Activated gamma-delta T cell treated with Interleukin-2 at 50 U/mL for 16 hours (primary cell): ENCODE measurements around the gene ALOXE3.

Experiments used
- DNase-seq: peaks from one replicate; pipeline ENCODE4 v3.0.0-alpha.2; 2020

Gene ALOXE3

DNA sequence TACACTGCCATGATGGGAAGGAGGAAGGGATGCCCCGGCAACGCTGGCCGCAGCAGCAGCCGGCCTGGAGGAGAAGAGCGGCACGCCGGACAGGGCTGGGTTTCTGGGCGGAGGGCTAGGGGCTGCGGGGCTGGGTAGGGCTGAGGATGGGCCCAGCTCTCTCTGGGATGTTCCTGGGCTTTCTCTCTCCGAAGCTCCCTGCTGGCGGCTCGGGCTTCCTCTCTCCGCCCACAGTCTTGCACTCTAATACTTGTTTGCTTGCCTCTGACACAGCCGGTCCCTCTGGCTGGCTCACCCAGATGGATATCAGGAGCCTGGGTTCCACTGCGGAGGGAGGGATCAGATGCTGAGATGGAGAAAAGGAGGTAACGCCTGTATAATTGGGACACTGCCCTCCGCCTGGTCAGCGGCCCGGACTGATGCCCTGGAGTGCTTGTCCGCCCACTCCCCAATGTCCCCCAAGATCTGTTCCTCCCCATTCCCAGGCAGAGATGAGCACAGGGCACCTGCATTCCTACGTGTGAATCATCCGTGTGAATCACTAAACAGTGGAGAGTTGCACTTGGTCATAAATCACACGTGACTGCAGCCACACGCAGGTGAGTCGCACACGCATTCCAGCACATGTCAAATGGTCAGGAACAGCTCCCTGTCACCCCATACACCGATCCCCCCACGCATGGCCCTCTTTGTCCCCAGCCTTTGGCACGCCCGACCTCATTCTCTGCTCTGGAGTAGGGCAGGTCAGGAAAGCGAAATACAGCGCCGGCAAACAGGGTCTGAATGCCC is at the start of gene ALOXE3:
TSS of gene ALOXE3 (minus strand) at position 535 of the 789 bp plus-strand sequence. CDS start at position 11, 524 bp downstream.
- no peak for DNase-seq

DNA sequence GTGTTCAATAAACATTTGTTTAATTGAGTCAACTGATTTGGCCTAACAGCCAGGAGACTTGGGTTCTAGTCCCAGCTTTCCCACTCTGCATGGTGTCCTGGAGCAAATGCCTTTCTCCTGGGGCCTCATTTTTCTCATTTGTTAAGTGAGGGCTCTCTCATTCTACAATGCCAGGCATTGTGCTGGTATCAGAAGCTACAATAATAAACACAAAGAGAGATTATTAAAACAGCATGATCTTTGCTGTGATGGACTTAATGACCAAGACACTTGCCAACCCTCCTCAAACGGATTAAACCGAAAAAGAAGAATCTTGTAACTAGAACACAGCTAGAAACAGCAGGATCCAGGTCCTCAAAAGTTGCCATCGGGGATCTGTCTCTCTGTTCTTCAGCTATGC is 49.2 kb upstream of the ALOXE3 start:
- DNase-seq, result no peak

DNA sequence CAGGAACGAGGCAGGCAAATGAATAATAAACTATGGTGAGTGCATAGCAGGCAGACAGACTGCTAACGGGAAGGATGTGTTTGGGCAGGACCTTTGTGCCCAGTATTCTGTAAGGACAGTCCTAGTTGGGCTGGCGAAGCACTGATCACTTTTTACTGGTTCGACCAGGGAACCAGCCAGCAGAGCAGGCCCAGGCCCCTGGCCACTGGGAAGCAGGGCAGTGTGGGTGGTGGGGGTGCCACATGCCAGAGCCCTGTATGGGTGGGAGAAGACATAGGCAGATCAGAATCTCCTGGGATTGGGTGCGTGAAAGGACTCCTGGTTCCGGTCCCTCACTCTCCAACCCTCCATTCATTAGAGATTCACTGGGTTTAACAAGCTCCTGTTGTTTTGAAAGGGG is 48.4 kb upstream of the ALOXE3 start:
- DNase-seq, result no peak

DNA sequence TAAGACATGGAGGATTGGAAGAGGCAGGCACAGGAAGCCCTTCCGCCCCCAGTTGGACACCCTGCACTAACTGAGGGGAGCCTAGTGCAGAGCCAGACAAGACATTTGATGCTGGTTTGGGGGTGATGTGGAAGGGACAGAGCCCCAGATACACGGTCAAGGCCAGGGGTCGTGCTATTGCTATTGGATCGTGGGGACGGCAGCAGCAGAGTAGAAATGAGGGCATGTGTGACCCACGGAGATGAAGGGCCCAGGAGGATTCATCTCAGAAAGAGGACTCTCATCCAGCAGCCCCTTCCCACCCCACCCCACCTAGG is 46.5 kb upstream of the ALOXE3 start:
- DNase-seq, result no peak

DNA sequence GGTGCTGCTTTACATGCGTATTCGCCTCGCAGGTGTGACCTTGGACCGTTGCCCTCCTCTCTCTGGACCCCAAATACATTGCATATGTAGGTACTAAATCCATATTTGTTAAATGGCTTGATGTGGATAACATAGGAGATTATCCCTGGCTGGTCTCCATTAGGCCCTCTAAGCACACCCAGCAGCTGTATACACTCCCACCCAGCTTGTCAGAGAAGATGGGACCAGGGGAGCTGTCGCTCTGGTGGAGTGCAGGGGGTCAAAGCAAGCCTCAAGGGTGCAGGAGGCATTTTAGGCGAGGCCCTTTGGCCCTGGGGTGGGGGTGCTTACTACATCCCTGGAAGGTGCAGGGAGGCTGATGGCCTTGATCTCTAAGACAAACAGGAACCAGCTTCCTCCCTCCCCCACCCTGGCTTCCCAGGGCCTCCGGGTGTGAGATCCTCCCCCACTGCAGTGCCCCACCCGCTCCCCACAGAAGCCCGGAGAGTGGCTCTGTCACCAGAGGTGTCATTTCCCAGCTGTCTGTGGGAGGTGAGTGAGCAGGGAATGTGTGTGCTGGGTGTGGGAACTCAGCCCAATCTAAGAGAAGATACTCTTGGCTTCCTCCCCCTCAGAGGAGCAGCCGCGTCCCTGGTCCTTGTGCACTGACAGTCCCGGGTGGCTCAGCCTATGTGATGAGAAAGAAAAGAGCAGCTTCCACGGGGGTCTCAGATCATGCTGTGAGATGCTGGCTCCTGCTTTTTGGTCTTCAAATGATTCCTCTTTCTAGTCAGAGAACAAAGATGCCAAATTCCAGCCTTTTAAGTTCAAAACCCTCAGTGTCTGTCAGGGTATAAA is 45.9 kb upstream of the ALOXE3 start:
- peak; percentile 74 for DNase-seq

DNA sequence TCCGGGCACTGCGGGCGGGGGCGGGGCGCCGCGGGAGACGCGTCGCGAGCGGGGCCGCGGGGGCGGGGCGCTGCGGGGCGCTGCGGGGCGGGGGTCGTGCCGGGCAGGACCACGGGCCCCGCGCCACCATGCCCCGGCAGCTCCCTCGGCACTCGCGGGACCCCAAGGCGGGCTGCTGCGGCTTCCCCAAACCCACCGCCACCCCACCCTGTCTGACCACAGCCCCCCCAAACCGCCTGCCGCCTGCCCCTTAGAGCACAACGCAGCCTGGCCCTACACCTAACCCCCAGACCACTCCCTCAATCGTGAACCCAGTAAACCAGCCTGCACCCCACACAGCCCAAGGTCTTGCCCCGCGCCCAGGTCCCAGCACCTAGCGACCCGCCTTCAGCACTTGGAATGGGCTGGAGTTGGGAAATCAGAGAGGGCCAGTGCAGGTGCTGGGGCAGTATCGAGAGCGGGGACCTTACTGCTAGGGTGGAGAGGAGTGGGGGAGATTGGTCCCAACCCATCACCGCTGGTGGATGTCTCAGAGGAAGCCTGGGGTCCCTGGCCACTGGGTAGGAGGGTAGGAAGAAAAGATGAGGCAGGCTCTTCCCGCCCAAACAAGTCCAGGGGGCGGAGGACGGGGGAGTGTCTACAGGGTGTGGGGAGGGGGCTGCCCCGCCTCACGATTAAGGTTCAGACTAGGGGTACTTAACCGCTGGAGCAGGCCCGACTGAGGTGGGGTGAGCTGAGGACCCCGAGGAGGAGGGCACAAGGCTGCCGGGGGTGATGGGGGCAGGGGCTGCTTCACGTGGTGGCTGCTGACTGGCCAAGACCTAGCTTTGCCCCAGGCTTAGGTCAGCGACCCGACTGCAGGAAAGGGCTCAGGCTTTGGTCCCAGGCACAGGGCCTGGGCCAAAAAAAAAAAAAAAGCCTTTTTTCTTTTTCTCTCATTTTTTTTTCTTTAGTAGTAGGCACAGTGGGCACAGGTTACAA is 45.0 kb upstream of the ALOXE3 start:
- DNase-seq, result peak; percentile 33

DNA sequence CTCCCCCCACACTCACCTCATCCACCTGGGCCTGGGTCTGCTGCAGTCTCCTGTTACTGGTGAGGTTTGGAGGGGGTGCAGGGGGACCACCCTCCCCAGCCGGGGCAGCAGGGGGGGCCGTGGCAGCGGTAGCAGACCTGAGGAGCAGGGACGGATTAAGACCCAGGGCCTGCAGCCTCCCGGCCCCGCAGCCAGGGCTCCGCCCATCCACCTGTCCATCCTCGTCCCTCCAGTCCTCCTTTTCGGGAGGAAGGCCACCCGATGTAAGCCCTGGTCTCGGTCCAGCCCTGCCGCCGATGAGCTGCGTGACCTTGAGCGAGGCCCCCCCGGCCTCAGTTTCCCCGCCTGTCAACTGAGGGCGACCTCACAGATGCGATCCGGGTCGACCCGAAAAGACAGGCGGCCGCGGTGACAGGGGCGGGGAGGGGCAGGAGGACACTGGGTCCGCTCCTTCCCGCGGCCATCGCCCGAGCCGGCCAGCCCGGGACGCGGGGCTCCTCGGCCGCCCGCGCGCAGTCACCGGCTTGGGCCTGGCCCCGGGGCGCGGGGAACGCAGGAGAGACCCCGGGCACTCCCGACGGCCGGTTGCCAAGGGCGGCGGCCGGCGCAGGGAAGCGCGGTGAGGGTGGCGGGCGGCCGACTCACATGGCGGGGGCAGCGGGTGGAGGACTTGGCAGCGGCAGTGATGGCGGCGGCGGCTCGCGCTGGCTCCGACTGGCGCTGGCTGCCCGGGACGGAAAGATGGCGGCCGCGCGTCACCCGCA is 44.1 kb upstream of the ALOXE3 start, which contains the start of gene VAMP2:
TSS of gene VAMP2 (minus strand) at position 716 of the 764 bp plus-strand sequence. CDS start at position 647, 69 bp downstream.
- peak; percentile 80 for DNase-seq

DNA sequence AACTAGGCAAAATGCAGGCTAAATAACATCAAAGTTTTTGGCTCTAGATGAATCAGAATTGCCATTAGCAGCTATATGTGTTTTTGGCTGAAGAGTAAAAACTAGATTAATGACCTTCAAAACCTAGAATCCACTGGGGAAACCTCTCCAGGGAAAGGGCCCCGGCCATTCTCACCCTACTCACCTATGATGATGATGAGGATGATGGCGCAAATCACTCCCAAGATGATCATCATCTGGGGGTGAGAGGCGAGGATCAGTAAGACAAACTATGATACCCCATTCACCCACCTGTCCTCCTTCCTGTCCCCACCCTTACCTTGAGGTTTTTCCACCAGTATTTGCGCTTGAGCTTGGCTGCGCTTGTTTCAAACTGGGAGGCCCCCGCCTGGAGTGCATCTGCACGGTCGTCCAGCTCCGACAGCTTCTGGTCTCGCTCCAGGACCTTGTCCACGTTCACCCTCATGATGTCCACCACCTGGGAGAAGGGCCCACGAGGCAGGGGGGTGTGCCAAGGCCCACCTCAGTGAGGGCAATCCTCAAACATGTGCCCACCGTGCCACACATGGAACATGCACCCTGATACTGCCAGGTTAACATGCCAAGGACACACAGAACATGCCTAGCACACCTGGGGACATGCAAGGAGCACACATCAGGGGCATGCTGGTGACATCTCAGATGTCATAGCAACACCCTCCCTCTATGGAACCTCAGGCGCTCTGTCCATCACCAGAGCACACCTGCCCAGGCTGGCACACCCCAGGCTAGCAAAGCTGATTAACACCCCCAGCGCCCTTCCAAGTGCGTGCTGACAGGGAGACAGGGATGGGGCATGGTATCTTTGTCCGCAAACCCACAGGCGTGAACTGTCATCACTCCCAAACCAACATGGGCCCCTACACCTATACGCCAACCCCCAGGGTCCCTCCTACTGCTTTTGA is 43.2 kb upstream of the ALOXE3 start:
- DNase-seq, result no peak

DNA sequence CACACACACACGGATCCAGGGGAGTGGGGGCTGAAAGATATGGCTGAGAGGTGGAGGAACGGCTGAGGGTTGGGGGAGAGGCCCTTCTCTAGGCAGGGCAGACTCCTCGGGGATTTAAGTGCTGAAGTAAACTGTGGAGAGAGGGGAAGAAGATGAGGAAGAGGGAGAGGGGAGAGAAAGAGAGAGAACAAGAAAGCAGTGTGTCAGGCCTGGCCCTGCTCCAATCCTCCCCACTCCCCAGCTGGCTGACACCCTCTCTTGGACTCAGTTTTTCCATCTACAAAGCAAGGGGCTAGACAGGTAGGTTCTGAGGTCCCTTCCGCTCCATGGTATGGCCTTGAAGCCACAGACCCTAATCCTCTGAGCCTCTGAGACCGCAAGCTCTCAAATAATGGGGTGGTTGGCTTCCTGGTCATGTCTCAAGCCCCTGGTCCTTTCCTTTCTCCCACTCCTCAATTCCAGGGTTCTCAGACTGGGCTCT is 42.5 kb upstream of the ALOXE3 start:
- no peak for DNase-seq

DNA sequence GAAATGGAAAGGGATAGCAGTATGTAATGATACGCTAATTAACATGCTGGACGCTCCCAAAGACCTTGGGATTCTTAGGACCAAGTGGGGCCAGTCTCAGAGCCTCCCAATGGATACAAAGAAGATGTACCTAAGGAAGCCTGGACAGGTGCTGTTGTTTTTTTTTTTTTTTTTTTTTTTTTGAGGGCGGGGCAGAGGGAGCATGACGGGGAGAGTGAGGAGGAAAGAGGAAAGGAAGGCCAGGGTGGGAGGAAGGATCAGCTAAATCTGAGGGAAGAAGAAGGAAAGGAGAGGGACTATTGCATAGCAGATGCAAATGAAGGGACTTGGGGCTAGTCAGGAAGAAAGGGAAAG is 41.9 kb upstream of the ALOXE3 start:
- DNase-seq, result no peak

DNA sequence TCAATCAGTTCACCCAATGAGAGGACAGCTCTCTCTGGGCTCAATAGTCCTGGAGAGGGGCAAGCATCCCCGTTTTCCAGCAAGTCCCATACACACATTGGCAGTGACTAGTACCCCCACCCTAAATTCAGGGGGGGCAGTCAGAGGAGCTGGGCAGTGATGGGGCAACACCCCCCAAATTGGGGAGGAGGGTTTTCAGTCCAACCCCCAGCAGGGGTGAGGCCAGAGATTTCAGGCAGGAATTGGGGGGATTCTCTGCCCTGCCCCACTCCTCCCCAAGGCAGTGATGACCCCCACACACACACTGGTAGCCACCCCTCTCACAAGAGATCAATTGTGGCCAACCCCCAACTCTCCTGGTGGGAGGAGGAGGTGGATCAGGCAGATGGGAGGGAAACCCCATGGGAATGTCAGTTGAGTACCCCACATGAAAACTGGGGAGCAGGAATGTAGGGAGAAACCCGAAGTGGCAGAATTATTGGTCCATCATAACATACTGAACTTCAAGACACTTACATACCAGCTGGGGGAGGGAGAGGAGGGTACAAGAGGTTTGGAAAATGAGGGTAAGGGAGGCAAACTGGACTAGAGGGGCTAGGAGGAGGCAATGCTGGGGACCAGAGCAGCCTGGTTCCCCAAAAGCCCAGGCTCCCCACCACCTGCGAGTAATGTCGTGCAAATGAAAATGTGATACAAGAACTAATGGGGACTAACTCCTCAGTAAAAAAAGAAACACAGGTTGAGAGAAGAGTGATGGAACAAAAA is 41.3 kb upstream of the ALOXE3 start:
- DNase-seq, result no peak

DNA sequence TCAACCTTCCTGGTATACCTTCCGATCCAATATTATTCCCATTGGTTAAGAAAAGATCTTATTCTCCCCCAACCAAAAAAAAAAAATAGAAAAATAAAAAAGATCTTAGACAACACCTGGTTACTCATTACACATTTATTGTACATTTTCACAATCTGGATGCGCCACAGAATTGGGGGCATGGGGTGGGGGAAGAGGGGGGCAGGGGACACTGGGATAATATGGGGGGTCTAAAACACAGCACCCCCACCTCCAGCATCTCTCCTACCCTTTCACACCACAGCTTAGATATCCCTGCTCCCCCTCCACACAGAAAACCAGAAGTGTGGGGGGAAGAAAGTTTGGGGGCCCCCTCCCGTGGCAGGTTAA is 40.7 kb upstream of the ALOXE3 start:
- no peak for DNase-seq

DNA sequence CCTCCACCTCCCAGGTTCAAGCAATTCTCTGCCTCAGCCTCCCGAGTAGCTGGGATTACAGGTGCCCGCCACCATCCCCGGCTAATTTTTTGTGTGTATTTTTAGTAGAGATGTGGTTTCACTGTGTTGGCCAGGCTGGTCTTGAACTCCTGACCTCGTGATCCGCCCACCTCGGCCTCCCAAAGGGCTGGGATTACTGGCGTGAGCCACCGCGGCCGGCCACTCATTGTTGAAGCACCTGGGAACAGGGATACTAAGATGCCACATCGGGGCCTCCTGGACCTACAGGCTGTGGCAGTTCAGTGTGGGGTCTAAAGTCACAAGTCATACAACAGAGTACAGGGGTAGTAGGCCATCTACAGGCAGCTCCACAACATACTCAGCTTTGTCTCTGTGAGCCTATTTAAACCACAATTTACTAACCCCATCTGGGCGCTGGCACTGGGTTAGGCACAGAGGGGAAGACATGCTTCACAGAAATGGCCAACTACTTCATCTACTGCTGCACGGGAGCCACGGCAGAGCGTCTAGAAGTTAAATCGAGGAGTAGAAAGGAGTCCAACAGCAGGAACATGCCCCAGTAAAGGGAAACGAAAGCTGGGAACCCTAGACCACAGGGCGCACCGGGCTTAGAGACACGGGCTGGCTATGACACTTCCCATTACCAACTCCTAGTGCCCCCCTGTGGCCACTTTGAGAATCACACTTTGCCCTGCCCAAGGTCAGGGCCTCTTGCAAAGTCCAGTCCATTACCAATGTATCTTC is 40.1 kb upstream of the ALOXE3 start:
- DNase-seq, result peak; percentile 90

DNA sequence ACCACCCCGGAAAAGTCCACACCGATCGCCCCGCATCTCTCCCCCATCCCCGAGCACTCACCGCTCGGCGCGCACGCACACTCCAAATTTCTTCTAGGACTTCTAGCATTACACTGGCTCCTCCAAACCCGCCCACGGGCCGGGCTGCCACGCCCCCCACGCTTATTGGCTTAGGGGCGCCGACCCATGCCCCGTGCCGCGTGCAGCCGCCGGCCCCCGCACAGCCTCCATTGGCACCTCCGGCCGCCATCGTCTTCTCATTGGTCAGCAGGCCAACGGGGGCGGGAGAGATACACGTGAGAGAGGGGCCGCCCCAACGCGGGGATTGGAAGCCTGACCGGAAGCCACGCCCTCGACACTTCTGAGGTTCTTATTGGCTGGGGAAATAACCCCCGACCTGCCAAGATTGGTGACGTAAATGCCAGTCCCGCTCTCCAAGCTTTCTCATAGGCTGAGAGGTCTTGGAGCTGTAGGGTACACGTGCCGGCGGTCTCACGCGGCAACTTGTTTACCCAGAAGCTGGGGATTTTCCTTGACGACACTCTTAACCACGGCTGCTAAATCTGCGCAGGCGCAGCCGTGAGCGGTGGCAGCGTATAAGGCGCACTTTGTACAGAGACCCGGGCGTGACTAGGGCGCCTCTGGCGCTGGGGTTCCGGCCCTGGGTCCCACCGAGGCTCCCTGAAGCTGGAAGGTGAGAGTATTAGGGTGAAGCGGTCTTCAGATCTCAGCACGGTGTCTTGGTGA is 38.1 kb upstream of the ALOXE3 start:
- peak; percentile 100 for DNase-seq

DNA sequence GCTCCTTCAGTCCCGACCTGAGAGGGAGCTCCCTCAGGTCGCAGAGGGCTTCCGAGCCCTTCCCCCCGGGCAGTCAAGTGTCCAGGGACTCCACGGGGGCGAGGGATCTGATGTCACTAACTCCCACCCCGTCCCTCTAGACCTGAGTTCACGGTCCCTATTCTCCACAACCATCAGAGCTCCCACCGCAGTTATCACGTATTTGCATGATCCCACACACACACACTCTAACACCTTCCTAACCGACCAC is 37.6 kb upstream of the ALOXE3 start:
- no peak for DNase-seq

DNA sequence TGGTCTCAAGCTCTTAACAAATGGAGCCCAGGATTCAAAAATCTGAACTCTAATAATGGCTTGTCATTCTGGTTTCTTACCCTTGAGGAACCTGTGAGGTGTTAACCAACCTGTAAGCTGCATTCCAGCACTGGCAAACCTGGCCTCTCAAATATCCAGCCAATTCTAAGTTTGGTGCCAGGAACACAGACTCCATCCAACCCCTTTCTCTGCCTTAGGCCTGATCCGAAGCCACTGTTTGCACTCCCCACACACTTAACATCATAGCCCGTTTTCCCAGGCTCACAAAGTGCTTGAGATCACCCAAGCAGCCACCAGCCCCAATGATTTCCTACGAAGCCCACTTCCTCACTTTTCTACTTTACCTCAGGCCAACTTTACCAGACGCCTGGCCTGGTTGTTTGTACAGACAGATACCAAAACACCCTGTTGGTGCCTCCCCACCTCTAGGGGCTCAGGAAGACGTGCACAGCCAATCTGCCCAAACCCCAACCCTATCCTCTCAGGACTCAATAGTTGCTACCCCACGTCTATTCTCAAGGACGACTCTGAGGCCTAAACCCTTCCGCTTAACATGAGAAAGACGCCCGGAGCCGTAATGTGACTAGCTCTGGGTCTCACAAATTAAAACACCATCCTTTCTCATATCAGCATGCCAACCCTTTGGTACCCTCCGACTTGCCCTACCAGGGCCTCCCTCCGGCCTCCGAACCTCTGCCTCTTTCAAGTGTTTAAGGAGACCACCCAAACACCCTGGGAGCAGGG is 37.1 kb upstream of the ALOXE3 start:
- DNase-seq, result no peak

DNA sequence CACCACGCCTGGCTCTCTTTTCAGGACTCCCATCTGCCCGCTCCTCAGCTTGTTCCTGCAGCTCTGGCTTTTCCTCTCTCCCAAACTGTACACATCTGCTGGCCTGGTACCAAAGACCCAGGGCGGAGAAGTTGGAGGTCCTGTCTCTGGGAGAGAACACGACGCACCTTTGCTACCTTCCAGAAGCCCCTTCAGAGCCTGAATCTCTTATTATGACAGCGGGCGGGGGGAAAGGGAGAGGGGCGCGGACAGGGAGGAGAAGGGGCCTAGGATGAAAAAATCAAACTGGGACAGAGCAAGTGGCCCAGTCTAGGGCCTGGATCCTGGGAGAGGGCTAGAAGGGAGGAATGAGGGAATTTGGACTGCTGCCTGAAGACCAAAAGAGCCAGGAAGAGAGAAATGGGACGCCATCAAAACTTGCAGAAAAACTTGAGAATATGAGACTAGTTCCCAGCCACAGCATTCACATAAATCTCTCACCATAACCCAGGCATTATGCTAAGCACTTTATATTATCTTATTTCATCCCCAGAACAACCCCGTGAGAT is 36.4 kb upstream of the ALOXE3 start:
- DNase-seq, result no peak
